Fibroblast of lung (primary cell): Measurements from ENCODE around the gene CACNA2D3. TPM values are rescaled to one million over a fixed set of nuclear protein-coding genes. Genes with fewer than 3 reads are reported as not detected.

Experiments used
- DNase-seq, 2 donors: peaks; one replicate each; pipeline versions ENCODE4 v3.0.0 to v3.0.0-alpha.2; 2010; ENCODE audit warnings: low read depth in 2 of 2
- H2AFZ ChIP-seq: 2 replicates; pipeline ENCODE4 v1.5.1; 2012; ENCODE audit warnings: low read length, control low read depth, inconsistent platforms
- H3K27ac ChIP-seq: 2 replicates; pipeline ENCODE4 v1.5.1; 2011; ENCODE audit warnings: low read length, control low read depth; ENCODE audit not compliant: insufficient read depth
- H3K27me3 ChIP-seq: 2 replicates; pipeline ENCODE4 v1.5.1; 2011; ENCODE audit warnings: mild to moderate bottlenecking, low read length; ENCODE audit not compliant: control insufficient read depth, insufficient read depth
- H3K36me3 ChIP-seq: 2 replicates; pipeline ENCODE4 v1.5.1; 2011; ENCODE audit warnings: low read length; ENCODE audit not compliant: control insufficient read depth, insufficient read depth
- H3K4me1 ChIP-seq: 2 replicates; pipeline ENCODE4 v1.5.1; 2011; ENCODE audit warnings: low read length; ENCODE audit not compliant: control insufficient read depth, insufficient read depth; ENCODE audit errors: extremely low read depth
- H3K4me2 ChIP-seq: 2 replicates; pipeline ENCODE4 v1.5.1; 2011; ENCODE audit warnings: low read length, control low read depth; ENCODE audit not compliant: insufficient read depth; ENCODE audit errors: extremely low read depth
- H3K4me3 ChIP-seq, 4 experiments: fragments of 200-600 bp in 1 of 4; sonication (generic) in 1 of 4; replicated peaks in 1 of 4; 2 replicates each; pipeline ENCODE4 v1.5.1; 2011 to 2016; ENCODE audit warnings: low read length in 4 of 4, low read depth in 3 of 4, mild to moderate bottlenecking in 3 of 4, control low read depth in 2 of 4, inconsistent platforms in 1 of 4, mixed read lengths in 1 of 4; ENCODE audit not compliant: insufficient read depth in 1 of 4; ENCODE audit errors: control extremely low read depth in 1 of 4
- H3K79me2 ChIP-seq: 2 replicates; pipeline ENCODE4 v1.5.1; 2012; ENCODE audit warnings: mild to moderate bottlenecking, low read length, inconsistent platforms; ENCODE audit not compliant: control insufficient read depth, insufficient read depth
- H3K9ac ChIP-seq: 2 replicates; pipeline ENCODE4 v1.5.1; 2011; ENCODE audit warnings: mild to moderate bottlenecking, low read length, control low read depth; ENCODE audit not compliant: insufficient read depth
- H3K9me3 ChIP-seq: 2 replicates; pipeline ENCODE4 v1.5.1; 2012; ENCODE audit warnings: low read depth, low read length; ENCODE audit not compliant: control insufficient read depth, insufficient read depth
- H4K20me1 ChIP-seq: 2 replicates; pipeline ENCODE4 v1.5.1; 2011; ENCODE audit warnings: low read length; ENCODE audit not compliant: control insufficient read depth, insufficient read depth; ENCODE audit errors: extremely low read depth
- EZH2 ChIP-seq: IDR thresholded peaks from 2 replicates; pipeline ENCODE4 v1.5.1; 2012; ENCODE audit warnings: low read length, control low read depth, mild to moderate bottlenecking; ENCODE audit errors: missing control alignments
- polyA plus RNA-seq, 2 donors: library from polyadenylated mRNA; depleted of rRNA in 1 of 2; stranded (reverse) in 1 of 2; unstranded in 1 of 2; fragments of >200 nt; gene quantifications; 2 replicates each; pipeline ENCODE4 v1.2.1, GENCODE V29; 2011 to 2012; ENCODE audit warnings: missing spikeins in 1 of 2
- total RNA-seq: library from RNA; depleted of rRNA; stranded (reverse); fragments of >200 nt; gene quantifications from 2 replicates; pipeline ENCODE4 v1.2.1, GENCODE V29; 2014
- TF ChIP-seq, protein P1 (sequence below), 2 donors: IDR thresholded peaks in 1 of 2; conservative IDR thresholded peaks in 1 of 2; 1 replicate in 1 of 2; 2 replicates in 1 of 2; pipeline ENCODE4 v1.5.1; 2011 to 2012; ENCODE audit warnings: low read length in 2 of 2, control low read depth in 1 of 2, inconsistent platforms in 1 of 2, low read depth in 1 of 2, mild to moderate bottlenecking in 1 of 2

The CACNA2D3 gene
- total and polyA plus RNA-seq, 2 donors (not counting 1 experiment from before 2014, with no cell fraction given) = 1.8 to 11.5 TPM

DNA sequence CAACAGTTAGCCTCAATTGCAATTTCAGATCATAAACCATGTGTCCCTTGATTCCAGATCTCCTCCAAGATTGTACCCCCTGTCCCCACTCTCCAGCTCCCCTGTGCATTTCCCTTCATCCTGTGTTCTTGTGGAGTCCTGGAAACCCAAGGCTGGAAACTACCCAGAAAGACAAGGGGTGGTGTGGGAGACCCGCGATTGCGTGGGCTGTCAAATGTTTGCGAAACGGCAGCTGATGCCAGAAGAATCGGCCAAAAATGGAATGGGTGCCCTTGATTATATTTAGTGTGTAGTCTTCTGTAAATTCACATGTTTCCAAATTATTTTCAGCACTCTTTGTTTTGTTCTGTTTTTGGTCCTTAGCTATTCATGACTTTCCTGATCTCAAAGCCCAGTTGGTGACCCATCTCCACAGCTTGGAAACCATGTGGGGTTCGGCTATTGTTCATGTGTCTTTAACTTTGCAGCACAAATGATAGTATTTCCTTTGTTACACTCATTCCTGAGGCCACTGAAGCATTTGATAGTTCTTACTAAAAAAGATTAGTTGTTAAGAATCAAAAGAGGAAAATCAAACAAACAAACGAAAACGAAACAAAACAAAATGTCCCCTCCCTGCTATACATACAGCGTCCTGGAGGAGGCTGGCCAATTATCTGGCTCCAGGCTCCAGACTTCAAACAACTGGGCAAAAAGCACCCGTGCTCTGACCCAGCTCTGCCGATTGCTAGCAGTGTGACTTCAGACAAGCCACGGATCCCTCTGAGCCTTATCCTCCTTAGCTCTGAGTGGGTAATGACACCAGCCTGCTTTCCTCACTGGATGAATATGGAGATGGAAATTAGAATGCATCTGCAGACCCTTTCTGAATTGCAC, 120.9 kb downstream of the CACNA2D3 start:
- Histone ChIP-seq H3K36me3 (no peaks in the 10 kb centered on the region), H3K27me3 (no peaks in the 10 kb centered on the region), H3K4me2 (peak overlapping the region; percentile 15), H3K27ac (no peak overlapping the region), H3K9ac (no peak overlapping the region), H3K79me2 (no peaks in the 10 kb centered on the region), H3K4me3 (peak overlapping the region; percentile 35 to 87 (median 50)), H2AFZ (peak overlapping the region; percentile 46), H4K20me1 (no peaks in the 10 kb centered on the region), H3K4me1 (no peaks in the 10 kb centered on the region), H3K9me3 (no peaks in the 10 kb centered on the region)
- TF ChIP-seq EZH2 = no peak
- TF ChIP-seq, protein P1, sequence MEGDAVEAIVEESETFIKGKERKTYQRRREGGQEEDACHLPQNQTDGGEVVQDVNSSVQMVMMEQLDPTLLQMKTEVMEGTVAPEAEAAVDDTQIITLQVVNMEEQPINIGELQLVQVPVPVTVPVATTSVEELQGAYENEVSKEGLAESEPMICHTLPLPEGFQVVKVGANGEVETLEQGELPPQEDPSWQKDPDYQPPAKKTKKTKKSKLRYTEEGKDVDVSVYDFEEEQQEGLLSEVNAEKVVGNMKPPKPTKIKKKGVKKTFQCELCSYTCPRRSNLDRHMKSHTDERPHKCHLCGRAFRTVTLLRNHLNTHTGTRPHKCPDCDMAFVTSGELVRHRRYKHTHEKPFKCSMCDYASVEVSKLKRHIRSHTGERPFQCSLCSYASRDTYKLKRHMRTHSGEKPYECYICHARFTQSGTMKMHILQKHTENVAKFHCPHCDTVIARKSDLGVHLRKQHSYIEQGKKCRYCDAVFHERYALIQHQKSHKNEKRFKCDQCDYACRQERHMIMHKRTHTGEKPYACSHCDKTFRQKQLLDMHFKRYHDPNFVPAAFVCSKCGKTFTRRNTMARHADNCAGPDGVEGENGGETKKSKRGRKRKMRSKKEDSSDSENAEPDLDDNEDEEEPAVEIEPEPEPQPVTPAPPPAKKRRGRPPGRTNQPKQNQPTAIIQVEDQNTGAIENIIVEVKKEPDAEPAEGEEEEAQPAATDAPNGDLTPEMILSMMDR (conservative IDR thresholded peaks at IDR 0.05 in 1 of 2, IDR thresholded peaks at IDR 0.05 in 1 of 2; ENCODE audit: low read depth in 1 of 2, low read length in 2 of 2) = peak in 1 of 2 donors; percentile 40
- peak in 1 of 2 donors; percentile 33 for DNase-seq

GRCh38 chr3:54243960-54244682, 121.8 kb downstream of the CACNA2D3 start:
- TF ChIP-seq, protein P1 (conservative IDR thresholded peaks at IDR 0.05 in 1 of 2, IDR thresholded peaks at IDR 0.05 in 1 of 2; ENCODE audit: low read depth in 1 of 2, low read length in 2 of 2) = no peak
- no peak for TF ChIP-seq EZH2
- no peaks in the 10 kb centered on the region for H3K9me3 ChIP-seq
- H3K9ac ChIP-seq = no peak overlapping the region
- peak overlapping the region in 2 of 4 experiments; percentile 61 to 87 for H3K4me3 ChIP-seq
- H3K4me2 ChIP-seq = no peak overlapping the region
- no peaks in the 10 kb centered on the region for H3K4me1 ChIP-seq
- H2AFZ ChIP-seq = no peak overlapping the region
- H3K27me3 ChIP-seq = no peaks in the 10 kb centered on the region
- H3K27ac ChIP-seq = no peak overlapping the region
- H4K20me1 ChIP-seq = no peaks in the 10 kb centered on the region
- DNase-seq = no peak
- H3K36me3 ChIP-seq = no peaks in the 10 kb centered on the region
- H3K79me2 ChIP-seq = no peaks in the 10 kb centered on the region

DNA sequence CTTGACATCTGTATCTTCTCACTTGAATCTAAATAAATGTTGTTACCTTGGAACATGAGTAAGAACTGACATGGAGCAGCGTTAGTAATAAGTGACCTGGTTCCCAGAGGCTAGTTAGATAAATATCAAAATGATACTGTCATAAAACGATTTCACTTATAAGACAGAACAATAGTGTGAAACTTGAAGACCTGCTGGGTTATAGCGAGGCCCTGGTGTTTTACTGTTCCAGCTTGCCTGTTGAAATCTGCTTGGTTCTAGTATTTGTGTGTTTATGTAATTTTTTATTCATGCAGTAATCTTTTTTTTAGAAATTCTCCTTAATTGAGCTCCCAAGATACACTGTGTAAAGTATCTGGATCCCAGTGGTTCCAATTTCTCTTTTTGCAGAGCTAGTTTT, 129.4 kb downstream of the CACNA2D3 start:
- H3K4me1 ChIP-seq = no peaks in the 10 kb centered on the region
- H4K20me1 ChIP-seq = no peaks in the 10 kb centered on the region
- no peaks in the 10 kb centered on the region for H3K27me3 ChIP-seq
- TF ChIP-seq, protein P1 (conservative IDR thresholded peaks at IDR 0.05 in 1 of 2, IDR thresholded peaks at IDR 0.05 in 1 of 2; ENCODE audit: low read depth in 1 of 2, low read length in 2 of 2) = no peak
- no peak for TF ChIP-seq EZH2
- H3K79me2 ChIP-seq = no peaks in the 10 kb centered on the region
- H2AFZ ChIP-seq = no peak overlapping the region
- H3K9ac ChIP-seq = no peak overlapping the region
- no peak overlapping the region for H3K4me2 ChIP-seq
- no peak overlapping the region for H3K27ac ChIP-seq
- no peak for DNase-seq
- H3K36me3 ChIP-seq = no peaks in the 10 kb centered on the region
- no peak overlapping the region for H3K4me3 ChIP-seq
- no peaks in the 10 kb centered on the region for H3K9me3 ChIP-seq
